HG03159 (cell line): ENCODE results near the gene SMAD4.
A peak's percentile ranks its signal among the peaks of the same experiment; 100 is the strongest.
"Not testable (repeated sequence)": the region's sequence is repeated elsewhere in the genome, so short reads cannot be mapped to it uniquely, and the experiment has no call there.

Experiments
- ATAC-seq: cut with Tn5 transposase; IDR thresholded peaks from one replicate; pipeline ENCODE4 v1.9.1; 2021; ENCODE audit warnings: mild to moderate bottlenecking, moderate library complexity; ENCODE audit not compliant: unreplicated experiment

The SMAD4 gene

DNA sequence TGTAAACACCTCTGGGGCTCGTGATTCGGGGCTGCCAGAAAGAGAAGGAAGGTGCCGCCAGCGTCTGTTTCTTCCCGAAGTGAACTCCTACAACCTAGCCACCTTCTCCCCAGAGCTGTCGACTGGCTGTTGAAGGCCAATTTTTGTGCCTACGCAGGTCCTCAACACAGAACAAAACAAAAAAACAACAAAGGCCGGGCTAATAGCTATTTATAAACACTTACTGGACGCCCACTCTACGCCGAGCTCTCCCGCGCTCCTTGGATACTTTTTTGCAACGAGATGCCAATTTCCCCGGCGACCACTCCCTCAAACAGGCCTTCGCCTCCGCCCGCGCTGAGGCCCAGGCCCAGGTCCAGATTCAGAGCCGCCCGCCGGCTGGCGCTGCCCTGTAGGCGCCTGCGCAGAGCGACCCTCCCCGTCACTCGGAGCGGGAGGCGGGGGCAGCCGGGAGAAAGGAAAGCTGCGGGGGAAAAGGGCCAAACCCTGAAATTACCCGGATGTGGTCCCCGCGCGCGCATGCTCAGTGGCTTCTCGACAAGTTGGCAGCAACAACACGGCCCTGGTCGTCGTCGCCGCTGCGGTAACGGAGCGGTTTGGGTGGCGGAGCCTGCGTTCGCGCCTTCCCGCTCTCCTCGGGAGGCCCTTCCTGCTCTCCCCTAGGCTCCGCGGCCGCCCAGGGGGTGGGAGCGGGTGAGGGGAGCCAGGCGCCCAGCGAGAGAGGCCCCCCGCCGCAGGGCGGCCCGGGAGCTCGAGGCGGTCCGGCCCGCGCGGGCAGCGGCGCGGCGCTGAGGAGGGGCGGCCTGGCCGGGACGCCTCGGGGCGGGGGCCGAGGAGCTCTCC, at the start of gene SMAD4:
Gene SMAD4, plus strand, starts transcription at position 520 of the 843 bp plus-strand sequence. CDS start 16,834 bp downstream, outside the sequence.
- ATAC-seq, result peak; percentile 69

DNA sequence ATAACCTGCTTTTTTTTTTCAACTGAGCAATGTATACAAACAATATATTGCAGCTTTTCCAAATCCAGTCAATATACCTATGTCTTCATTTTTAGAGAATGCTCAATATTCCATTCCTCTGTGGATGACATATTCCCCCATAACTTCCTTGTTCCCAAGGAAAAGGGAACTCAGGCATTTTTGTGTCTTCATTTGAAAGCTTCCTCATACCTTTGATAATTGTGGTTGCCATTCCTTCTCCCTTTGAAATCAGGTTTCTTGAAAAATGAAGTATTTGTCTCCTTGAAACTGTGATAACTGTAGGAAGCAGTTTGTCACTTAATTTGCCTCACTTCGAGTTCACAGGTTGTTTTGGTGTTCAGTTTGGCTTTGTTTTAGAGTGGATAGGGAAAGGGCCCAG, 48.6 kb upstream of the SMAD4 start:
- no peak for ATAC-seq

DNA sequence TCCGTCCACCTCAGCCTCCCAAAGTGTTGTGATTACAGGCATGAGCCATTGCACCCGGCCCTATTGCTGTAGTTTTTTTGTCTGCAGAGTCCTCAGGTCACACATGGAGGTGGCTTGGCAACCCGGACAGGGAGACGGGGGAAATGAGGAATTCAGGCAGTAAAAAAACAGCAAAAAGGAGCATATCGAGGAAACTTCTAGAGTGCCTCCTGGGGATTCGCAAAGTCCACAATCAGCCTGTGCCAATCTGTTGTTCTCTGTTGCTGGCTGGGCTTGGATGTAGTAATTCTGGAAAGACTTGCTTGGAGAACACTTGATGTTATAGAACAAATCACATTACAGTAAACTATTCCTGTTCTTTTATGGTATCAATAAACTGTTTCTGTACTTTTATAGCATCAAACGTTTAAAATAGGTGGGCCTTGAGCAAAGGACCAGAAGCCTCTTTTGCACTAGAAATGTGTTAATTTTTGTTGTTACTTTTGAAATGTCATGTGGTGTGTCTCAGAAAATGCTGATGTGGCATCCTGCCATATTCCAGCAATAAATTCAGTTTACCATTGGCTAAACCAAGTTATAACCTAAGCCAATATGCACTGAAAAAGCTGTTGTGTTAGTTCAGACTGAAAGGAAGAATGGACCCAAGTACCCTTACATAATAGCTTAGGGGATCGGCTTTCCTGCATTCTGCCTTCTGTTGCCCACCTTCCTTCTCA, 47.8 kb upstream of the SMAD4 start:
- no peak for ATAC-seq

DNA sequence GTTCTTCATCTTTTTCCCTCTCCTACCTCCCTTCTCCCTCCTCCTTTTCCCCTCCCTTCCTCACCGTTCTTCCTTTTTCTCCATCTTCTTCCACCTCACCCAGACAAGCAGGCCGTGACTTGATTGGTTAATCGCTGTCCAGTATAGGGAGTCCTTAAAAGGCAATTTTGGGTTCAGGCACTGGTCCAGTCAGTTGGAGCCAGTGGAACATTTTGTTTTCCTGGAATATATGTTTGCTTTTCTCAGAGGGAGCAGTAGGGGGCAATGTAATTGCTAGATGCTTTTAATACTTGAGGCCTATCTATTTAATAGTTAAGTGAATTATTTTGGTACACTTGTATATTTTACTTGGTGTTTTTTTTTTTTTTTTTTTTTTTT, 47.2 kb upstream of the SMAD4 start:
- no peak for ATAC-seq

DNA sequence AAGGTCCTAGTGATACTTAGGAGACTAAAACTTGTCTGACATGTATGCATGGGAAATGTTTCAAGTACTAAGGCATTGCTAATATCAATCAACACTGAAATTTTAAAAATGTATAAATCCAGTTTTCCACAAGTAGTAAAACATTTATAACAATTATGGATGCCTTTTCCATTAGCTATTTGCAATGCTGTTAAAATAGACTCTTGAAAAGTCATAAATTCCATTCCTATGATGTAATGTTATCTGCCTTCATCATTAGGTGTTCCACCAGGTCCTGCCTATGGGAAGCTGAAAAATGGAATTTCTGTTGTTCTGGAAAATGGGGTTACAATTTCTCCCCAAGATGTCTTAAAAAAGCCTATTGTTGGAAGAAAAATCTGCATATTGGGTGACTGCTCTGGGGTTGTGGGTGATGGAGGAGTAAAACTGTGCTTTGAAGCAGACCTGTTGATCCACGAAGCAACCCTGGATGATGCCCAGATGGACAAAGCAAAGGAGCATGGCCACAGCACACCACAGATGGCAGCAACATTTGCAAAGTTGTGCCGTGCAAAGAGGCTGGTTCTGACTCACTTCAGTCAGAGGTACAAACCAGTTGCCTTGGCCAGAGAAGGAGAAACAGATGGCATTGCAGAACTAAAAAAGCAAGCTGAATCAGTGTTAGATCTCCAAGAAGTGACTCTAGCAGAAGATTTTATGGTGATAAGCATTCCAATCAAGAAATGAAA, 43.5 kb upstream of the SMAD4 start:
- ATAC-seq, result no peak

DNA sequence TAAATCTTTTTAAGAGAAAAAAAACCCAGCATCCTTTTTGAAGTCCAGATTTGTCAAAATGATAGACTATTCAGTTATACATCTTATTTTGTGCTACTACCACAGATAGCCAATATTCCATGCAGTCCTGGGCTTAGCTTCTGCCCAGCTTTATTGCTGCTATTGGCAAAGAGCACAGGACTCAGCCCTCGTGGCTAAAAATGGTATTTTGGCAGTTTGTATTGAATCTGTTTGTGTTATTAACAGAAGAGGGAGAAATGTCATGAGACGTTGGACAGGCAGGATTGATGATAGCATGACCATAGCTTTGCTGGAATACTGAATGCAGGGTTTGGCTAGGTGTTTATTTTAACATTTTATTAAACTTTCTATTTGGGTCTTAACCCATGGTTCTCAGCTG, 42.8 kb upstream of the SMAD4 start:
- no peak for ATAC-seq

DNA sequence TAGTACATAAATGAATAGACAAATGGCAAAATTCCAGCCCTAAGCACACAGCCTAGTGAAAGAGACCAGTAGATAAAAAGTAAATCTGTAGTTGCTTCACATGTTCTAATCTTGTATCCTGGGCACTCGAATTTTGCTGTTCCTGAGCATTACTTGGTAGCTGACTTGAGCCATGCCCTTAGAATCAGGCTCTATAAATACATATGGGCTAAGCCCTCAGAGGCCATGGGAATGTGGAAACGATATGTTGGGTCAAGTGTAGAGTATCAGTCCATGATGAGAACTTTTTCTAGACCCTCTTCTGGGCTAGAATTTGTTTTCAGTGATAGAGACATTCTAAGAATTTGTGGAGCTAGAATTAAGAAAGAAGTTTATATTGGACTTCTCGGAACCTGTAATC, 40.3 kb upstream of the SMAD4 start:
- no peak for ATAC-seq

DNA sequence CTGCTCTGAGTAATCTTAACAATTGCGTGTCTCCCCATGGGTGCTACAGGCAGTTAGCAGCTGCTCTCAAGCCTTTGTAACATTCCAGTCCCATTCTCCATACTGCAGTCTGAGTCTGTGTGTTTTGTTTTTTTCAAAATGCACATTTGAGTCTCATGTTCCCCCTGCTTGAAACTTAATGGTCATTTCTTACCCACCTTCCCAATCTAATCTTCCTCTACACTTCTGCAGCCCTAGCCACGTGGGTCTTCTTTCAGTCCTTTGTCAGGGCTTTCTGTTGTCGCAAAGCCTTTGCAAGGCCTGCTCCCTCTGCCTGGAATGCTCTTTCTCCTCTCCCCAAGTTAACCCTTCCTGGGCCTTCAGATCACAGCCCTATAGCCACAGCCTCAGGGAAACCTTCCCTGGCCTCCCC, 37.7 kb upstream of the SMAD4 start:
- ATAC-seq, result no peak

DNA sequence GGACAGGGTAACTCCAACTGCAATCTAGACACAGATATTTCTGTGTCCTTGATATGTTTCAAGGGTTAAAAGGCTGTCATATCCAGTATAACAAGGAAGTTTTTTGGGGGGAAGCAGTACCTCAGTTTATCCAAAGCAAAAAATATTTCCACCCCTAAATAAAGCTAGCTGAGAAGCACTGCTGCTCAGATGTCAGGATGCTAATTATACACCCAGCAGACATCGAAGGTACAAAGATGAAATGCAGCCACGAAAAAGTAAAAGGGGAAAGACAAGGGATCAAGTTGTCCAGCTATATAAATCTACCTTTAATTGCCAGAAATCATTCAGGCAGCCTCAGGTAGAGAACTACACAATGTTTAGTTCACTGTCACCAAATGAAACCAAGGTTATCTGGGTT, 36.0 kb upstream of the SMAD4 start:
- ATAC-seq, result no peak

DNA sequence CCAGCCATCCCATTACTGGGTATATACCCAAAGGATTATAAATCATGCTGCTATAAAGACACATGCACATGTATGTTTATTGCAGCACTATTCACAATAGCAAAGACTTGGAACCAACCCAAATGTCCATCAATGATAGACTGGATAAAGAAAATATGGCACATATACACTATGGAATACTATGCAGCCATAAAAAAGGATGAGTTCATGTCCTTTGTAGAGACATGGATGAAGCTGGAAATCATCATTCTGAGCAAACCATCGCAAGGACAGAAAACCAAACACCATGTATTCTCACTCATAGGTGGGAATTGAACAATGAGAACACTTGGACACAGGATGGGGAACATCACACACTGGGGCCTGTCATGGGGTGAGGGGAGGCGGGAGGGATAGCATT, 26.8 kb upstream of the SMAD4 start:
- not testable (repeated sequence) for ATAC-seq

DNA sequence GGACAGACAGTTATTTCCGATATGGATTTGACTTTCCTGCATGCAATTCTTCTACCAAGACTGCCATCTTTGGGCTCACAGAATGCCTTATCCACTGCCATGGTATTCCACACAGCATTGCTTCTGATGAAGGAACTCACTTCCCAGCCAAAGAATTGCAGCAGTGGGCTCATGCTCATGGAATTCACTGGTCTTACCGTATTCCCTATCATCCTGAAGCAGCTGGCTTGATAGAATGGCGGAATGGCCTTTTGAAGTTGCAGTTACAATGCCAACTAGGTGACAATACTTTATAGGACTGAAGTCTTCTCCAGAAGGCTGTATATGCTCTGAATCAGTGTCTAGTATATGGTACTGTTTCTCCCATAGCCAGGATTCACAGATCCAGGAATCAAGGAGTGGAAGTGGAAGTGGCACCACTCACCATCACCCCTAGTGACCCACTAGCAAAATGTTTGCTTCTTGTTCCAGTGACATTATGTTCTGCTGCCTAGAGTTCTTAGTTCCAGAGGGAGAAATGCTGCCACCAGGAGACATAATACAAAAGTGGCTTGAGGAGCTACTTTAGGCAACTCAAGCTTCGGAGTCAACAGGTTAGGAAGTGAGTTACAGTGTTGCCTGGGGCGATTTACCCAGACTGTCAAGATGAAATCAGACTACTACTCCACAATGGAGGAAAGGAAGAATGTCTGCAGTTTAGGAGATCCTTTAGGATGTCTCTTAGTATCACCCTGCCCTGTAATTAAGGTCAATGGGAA, 23.8 kb upstream of the SMAD4 start:
- ATAC-seq, result no peak

DNA sequence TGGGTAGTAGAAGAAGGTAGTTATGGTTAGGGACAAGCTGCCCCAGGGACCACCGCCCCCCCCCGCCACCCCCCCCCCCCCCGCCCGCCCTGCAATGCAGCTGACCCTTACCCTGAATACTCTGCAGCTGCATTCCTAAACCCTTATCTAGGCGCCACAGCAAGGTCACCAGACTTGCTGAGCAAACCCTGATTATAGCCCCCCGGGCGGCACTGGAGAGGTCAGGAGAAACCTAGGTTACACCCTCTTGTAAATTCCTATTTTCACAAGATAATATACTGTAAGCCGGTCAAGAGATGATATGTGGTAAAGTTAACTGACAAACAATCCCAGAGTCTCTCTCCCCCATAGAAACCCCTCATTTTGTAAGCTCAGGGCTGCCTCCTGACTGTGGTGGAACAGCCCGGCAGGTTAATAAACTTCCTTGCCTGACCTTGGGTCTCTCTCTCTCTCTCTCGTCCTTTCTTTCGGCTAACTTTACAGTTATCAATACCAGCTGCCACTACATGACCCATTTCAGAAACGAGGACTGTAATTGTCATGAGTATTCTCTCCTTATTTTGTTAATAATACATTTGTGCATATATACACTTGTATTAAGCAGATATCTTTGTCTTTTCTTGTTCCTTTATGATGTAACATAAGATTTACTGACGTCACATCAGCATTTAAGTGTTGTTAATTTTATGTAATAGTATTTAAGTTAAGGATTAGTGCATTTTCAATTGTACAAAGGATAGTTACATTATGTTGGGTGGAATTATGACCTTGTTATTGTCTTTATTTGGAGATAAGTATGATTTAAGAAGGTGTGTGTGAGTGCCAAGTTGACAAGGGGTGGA, 22.8 kb upstream of the SMAD4 start:
- no peak for ATAC-seq

DNA sequence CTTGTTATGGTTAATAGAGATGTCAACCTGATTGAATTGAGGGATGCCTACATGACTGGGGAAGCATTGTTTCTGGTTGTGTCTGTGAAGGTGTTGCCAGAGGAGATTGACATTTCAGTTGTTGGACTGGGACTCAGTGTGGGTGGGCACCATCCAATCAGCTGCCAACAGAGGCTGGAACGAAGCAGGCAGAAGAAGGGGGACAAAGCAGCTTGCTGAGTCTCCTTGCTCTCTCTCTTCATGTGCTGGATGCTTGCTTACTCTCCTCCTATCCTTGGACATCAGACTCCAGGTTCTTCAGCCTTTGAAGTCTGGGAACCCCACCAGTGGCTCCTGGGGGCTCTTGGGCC, 22.2 kb upstream of the SMAD4 start:
- ATAC-seq, result no peak

DNA sequence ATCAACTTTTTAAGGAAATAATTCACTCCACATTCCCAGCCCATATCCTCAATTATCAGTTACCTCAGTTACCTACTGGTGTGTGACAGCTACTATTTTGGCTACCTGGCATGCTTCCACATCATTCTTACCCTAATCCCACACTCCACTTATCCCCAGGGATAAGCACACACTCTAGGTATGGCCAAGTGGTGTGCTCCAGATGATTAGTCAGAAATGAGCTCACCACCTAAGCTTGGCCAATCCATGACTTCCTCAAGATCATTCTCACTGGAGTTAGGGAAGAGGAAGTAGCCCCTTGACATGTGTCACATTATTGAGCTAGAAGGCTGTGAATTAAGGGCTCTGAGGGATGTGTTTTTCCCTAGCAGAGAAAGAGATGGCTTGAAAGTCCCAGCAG, 20.9 kb upstream of the SMAD4 start:
- ATAC-seq, result no peak

DNA sequence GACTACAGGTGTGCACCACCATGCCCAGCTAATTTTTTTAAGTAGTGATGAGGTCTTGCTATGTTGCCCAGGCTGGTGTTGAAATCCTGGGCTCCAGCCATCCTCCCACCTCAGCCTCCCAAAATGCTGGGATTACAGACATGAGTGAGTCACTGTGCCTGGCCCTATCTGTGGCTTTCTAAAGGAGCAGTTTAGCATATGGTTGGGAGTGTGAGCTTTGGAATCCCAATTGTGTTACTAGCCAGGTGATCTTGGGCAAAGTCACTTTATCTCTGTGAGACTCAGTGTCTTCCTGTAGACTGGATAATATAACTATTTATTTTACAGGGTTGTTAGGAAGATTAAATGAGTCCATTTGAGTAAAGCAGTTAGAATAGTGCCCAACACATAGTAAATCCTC, 19.8 kb upstream of the SMAD4 start:
- no peak for ATAC-seq

DNA sequence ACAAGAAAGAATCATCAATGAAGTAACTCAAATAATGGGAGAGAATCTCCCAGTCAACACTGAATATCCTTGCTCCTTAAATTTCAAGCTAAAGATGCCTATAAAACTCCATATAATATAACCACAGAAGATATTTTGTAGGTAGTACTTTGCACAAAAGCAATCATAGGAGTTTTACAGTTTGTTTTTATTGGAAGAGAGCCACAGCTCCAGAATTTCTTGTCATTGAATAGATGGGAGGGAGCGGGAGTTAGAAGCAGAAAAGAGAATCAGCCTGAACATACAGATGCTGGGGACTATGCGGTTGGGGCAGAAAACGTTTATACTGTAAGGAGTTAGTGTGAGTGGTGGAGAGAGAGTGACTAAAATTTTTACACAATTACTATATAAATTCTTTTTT, 18.3 kb upstream of the SMAD4 start:
- no peak for ATAC-seq

DNA sequence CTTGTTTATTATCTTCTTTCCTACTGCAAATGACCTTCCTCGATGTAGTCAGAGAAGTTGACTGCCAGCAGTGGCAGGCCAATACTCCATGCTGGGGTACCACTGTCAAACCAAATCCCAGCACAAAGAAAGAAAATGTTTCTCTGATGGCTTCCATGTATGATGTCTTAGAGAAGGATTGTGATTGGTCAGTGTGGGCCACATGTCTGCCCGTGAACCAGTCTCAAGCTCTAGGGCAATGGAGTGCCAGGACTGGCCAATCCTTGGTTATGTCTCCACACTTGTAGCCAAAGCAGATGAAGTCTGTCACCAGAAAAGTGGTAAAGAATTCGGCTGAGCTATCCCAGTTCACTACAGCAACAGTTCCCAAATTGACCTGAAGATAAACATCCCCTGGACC, 17.6 kb upstream of the SMAD4 start:
- no peak for ATAC-seq

DNA sequence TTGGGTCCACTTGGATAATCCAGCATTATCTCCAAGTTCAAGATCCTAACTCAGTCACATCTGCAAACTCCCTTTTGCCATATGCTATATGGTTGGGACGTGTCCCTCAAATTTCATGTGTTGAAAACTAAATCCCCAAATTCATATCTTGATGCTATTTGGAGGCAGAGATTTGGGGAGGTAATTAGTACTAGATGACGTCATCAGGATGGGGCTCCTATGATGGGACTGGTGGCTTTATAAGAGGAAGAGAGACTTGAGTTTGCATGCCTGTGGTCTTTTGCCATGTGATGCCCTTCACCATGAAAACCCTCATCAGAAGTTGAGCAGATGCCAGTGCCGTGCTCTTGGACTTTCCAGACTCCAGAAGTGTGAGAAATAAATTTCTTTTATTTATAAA, 16.8 kb upstream of the SMAD4 start:
- ATAC-seq, result no peak

DNA sequence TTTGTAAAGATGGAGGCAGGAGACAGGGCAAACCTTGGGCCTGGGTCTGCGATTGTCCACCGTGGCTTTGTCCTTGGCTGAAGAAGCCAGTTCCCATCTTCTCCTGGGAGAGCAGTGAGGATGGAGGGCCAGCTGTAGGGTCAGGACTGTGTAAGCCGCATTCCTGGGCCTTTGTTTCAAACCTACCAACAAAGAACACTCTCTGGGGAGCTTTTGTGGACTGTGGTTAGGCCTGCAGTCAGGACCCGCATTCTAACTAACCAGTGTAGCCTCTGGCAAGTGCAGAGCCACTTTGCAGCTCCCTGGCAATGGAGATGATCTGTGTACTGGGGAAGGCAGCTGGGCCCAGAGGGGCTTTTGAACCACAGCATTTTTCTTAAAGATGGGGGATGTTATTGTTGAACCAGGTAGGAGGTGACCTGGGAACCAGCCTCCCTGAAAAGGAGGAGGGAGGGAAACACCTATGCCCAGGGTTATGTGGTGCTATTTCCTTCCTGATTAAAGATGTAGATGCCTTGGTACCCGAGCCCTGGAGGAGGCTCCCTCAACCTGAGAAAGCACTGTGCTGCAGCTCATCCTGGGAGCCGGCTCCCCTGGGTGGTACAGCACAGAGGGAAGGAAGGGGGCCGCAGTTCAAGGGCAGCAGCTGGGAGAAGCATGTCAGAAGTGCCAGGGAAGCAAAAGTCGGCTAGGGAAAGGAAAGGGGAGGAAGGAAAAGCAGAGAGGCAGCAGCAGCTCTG, 12.7 kb upstream of the SMAD4 start:
- ATAC-seq, result no peak

DNA sequence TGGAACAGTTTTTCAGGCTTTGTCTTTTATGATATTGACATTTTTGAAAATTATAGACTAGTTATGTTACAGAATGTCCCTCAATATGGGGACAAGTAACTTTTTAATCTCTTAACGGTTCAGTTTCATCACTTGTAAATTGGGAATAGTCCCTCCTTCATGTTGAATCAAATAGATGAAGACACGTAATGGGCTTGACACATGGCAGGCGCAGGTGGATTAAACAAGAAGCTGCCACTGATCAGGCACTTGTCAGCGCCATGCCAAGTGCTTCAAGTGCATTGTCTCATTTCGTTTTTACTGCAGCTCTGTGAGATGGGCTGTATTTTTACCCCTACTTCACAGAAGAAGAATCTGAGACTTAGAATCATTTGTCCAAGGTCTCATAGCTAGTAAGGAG, 9.5 kb upstream of the SMAD4 start:
- no peak for ATAC-seq
